Thyroid gland (tissue), 4 donors: ENCODE measurements around the gene GPR3. TPM values are rescaled to one million over a fixed set of nuclear protein-coding genes. Genes with fewer than 3 reads are reported as not detected.

Source experiments
- DNase-seq, 2 donors: peaks; one replicate each; pipeline ENCODE4 v3.0.0-alpha.2; 2019
- H3K27ac ChIP-seq, 3 donors: fragments of 200-600 bp; sonication (generic); 1 replicate in 2 of 3; 2 replicates in 1 of 3; pipeline ENCODE4 v1.5.1; 2016 to 2019; ENCODE audit warnings: mild to moderate bottlenecking in 1 of 3, moderate library complexity in 1 of 3
- H3K27me3 ChIP-seq: fragments of 200-600 bp; sonication (generic); one replicate; pipeline ENCODE4 v1.5.1; 2019
- H3K36me3 ChIP-seq, 2 donors: fragments of 200-600 bp; sonication (generic); one replicate each; pipeline ENCODE4 v1.5.1; 2016 to 2019
- H3K4me1 ChIP-seq, 2 donors: fragments of 200-600 bp; sonication (generic); one replicate each; pipeline ENCODE4 v1.5.1; 2017 to 2019
- H3K4me3 ChIP-seq, 3 donors: fragments of 200-600 bp; sonication (generic); replicated peaks in 1 of 3; 1 replicate in 2 of 3; 2 replicates in 1 of 3; pipeline ENCODE4 v1.5.1; 2016; ENCODE audit warnings: mild to moderate bottlenecking in 1 of 3
- H3K9me3 ChIP-seq: fragments of 200-600 bp; sonication (generic); one replicate; pipeline ENCODE4 v1.5.1; 2017
- CTCF ChIP-seq, 6 experiments: fragments of 200-600 bp in 3 of 6; fragments of 450-650 bp in 3 of 6; sonication (generic) in 3 of 6; IDR thresholded peaks; one replicate each; pipeline ENCODE4 v1.5.1; 2016 to 2019; ENCODE audit warnings: antibody characterized with exemption in 6 of 6, mild to moderate bottlenecking in 2 of 6, inconsistent platforms in 1 of 6, moderate library complexity in 1 of 6
- POLR2A ChIP-seq, 2 donors: fragments of 450-650 bp; IDR thresholded peaks; one replicate each; pipeline ENCODE4 v1.6.1; 2017; ENCODE audit warnings: antibody characterized with exemption in 2 of 2, mild to moderate bottlenecking in 2 of 2, moderate library complexity in 1 of 2
- WGBS, 2 donors: methylation state at CpG; one replicate each; pipeline ENCODE4 v1.1.5; 2017; 5-methylcytosine and 5-hydroxymethylcytosine counted together
- intact Hi-C: fragments of 100-400 bp; cut with DNase I; formaldehyde crosslinking; loops from one replicate; pipeline ENCODE4 v1.15.1; 2023
- total RNA-seq, 4 donors: library from RNA; depleted of rRNA; stranded (reverse); fragments of >200 nt; gene quantifications; one replicate each; pipeline ENCODE4 v1.2.3, GENCODE V29; 2016

The GPR3 gene
- total RNA-seq, 4 donors from 2014 or later, result 0.11 to 2.1 (median 0.60) TPM

- intact Hi-C loops, result no loop called here
- Histone ChIP-seq H3K4me1 (peaks cover 19 to 29% of the 10 kb centered on the region in 2 donors), H3K27ac (peak overlapping the region in 1 of 3 donors; percentile 8), H3K4me3 (no peak overlapping the region), H3K9me3 (no peaks in the 10 kb centered on the region), H3K27me3 (no peaks in the 10 kb centered on the region), H3K36me3 (peaks cover 3 to 7% of the 10 kb centered on the region in 2 donors)
- WGBS, 2 donors, result 42 to 43% methylated on average over 32 to 53 of the region's 62 CpGs
- TF ChIP-seq POLR2A (IDR thresholded peaks at IDR 0.05), result no peak
- no peak for TF ChIP-seq CTCF (IDR thresholded peaks at IDR 0.05)
- DNase-seq, result peak; percentile 65
These were observed 41.5 kb upstream of the GPR3 start for GRCh38 chr1:27350663-27351540.

- intact Hi-C loops, result no loop called here
- TF ChIP-seq POLR2A (IDR thresholded peaks at IDR 0.05), result no peak
- TF ChIP-seq CTCF (IDR thresholded peaks at IDR 0.05), result no peak
- Histone ChIP-seq H3K27ac (no peak overlapping the region), H3K36me3 (peaks cover 10 to 15% of the 10 kb centered on the region in 2 donors), H3K4me1 (peaks cover 19 to 29% of the 10 kb centered on the region in 2 donors), H3K9me3 (no peaks in the 10 kb centered on the region), H3K27me3 (no peaks in the 10 kb centered on the region), H3K4me3 (no peak overlapping the region)
- DNase-seq, result no peak
- WGBS, 2 donors, result 59 to 74% methylated on average over 6 to 8 of the region's 8 CpGs
These were observed 40.8 kb upstream of the GPR3 start for GRCh38 chr1:27351541-27352107.

- 77 to 95% methylated on average over 3 to 13 of the region's 13 CpGs for WGBS, 2 donors
- Histone ChIP-seq H3K4me1 (peaks cover 19 to 29% of the 10 kb centered on the region in 2 donors), H3K27ac (no peak overlapping the region), H3K27me3 (no peaks in the 10 kb centered on the region), H3K4me3 (no peak overlapping the region), H3K9me3 (no peaks in the 10 kb centered on the region), H3K36me3 (peaks cover 12 to 20% of the 10 kb centered on the region in 2 donors)
- TF ChIP-seq CTCF (IDR thresholded peaks at IDR 0.05) (no peak), POLR2A (IDR thresholded peaks at IDR 0.05) (no peak)
- intact Hi-C loops, result no loop called here
- DNase-seq, result no peak
These were observed 39.3 kb upstream of the GPR3 start for GRCh38 chr1:27353166-27353565.

- DNase-seq, result no peak
- no peaks in the 10 kb centered on the region for H3K9me3 ChIP-seq
- peaks cover 19 to 29% of the 10 kb centered on the region in 2 donors for H3K4me1 ChIP-seq
- no peak for TF ChIP-seq CTCF (IDR thresholded peaks at IDR 0.05)
- no peak for TF ChIP-seq POLR2A (IDR thresholded peaks at IDR 0.05)
- WGBS, 2 donors, result 89 to 100% methylated on average over 3 of the region's 3 CpGs
- H3K27me3 ChIP-seq, result no peaks in the 10 kb centered on the region
- no peak overlapping the region for H3K4me3 ChIP-seq
- intact Hi-C loops, result no loop called here
- H3K27ac ChIP-seq, result no peak overlapping the region
- peaks cover 12 to 20% of the 10 kb centered on the region in 2 donors for H3K36me3 ChIP-seq
These were observed 38.8 kb upstream of the GPR3 start for GRCh38 chr1:27353629-27354028.

- peaks cover 5 to 10% of the 10 kb centered on the region in 2 donors for H3K4me1 ChIP-seq
- no peak overlapping the region for H3K27ac ChIP-seq
- H3K9me3 ChIP-seq, result no peaks in the 10 kb centered on the region
- no peaks in the 10 kb centered on the region for H3K27me3 ChIP-seq
- H3K36me3 ChIP-seq, result peaks cover 12 to 22% of the 10 kb centered on the region in 2 donors
- DNase-seq, result no peak
- TF ChIP-seq POLR2A (IDR thresholded peaks at IDR 0.05) (no peak), CTCF (IDR thresholded peaks at IDR 0.05) (no peak)
- 90 to 96% methylated on average over 5 of the region's 5 CpGs for WGBS, 2 donors
- H3K4me3 ChIP-seq, result no peak overlapping the region
- intact Hi-C loops, result loop anchor here (5.0 kb wide), 1 partner anchor 37 kb away; the partner anchor contains the start of gene GPR3
These were observed 36.7 kb upstream of the GPR3 start for GRCh38 chr1:27355683-27356082.
